Fibroblast of peridontal ligament (primary cell): Measurements from ENCODE around the gene MAP3K14.

Source experiments
- DNase-seq: peaks from one replicate; pipeline ENCODE4 v3.0.0-alpha.2; 2010; ENCODE audit errors: extremely low read depth

Gene MAP3K14

DNA sequence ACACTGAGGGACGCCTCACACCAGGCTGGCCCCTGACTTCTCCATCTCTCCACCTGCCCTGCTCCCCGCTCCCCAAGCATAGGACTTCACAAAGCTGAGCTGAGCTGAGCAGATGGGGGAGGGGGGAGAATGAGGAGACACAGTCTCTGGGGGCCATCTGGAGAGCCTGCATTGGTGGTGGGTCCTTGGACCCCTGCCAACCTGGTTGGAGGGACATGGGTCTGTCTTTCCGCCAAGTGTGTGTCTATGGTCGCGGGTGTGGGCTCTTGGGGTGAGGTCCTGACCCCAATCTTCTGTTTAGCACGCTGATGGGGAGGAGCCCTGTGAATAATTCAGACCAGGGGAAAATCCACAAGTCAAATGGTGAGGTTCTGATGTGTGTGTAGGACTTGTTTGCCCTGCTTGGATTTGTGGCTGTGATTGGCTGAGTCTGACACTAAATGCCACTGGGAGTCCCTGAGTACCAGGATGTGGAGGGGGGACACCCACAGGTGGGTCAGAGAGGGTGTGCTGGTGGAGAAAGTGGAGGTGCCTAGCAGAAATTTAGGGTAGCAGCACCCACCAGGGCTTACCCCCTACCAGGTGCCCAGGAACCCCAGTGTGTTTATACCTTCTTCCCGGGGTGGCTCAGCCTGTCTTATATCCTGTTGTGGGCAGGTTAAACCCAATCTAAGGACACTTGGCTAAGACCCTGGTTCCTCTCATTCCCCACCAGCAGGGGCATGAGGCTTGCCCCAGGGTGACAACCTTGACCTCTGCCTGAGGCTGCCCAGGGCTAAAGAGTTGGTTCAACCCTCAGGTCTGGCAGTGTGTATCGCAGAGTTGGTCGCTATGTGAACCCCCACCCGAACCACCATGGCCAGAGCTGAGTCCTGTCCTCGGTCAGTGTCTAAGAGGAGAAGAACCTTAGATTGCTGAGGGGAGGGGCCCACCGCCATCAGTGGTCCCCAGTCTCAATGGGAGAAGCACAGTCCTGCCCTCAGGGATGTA lies 93.0 kb downstream of the MAP3K14 start:
- DNase-seq: no peak

DNA sequence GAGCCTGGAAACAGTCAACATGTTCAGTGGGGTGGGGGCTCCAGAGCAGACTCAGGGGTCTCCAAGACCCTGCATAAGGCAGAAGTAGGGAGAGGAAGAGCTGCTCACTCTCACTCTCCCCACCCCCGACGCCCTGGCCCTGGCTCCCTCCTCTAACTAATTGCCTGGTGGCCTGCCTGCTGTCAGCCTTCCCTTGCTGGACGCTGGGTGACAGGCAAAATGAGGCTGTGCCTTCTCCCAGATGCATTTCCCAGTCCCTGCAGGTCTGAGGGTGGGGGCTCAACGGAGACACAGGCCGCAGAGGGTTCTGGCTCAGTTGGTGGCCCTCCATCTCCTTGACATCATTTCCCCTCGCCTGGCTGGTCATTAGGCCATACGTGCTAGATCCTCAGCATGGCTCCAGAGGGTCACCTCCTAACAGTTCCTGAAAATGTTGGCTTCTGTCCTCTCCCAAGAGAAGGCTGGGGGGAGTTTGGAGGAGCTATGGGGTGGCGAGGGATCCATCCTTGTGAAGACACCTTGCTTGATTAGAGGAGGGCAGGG lies 93.8 kb downstream of the MAP3K14 start:
- DNase-seq: no peak

DNA sequence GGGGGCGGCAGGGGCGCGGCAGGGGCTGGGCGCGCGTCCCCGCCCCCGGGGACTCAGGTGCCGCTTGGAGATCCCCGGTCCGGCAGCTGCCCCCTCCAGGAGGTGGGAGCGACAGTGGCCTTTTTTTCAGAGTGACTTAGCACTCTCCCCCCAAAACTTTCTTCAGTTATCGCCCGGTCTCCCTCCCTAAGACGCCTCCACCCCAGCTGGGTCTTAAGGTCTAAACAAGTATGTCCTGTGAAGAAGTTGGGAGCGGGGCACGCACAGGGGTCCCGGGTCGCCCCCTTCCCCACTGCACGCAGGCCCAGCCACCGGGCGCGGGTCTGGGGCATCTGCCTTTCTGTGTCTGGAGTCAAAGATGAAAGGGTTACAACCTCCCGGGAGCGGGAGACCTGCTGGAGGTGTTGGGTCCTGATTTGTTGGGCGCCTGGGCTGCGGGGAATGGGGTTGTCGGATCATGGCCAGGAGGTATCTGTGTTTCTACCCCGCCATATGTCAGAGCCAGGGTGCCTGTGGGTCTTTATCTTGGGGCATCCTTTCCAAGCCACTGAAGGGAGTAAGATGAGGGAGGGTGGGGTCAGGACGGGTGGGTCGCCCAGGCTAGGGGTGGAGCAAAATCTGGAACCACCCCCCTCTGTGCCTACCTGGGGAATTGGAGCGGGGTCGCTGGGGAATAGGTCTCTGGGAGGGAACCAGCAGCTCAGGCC lies 94.4 kb downstream of the MAP3K14 start:
- DNase-seq: no peak

DNA sequence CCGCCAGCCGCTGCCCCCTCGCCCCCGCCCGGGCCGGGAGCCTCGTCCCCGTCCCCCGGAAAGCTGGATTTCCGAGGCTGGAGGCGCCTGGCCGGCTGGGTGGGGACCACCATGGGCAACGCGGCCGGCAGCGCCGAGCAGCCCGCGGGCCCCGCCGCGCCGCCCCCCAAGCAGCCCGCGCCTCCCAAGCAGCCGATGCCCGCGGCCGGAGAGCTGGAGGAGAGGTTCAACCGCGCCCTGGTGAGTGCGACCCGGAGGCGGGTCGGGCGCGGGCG lies 94.9 kb downstream of the MAP3K14 start:
- no peak for DNase-seq

DNA sequence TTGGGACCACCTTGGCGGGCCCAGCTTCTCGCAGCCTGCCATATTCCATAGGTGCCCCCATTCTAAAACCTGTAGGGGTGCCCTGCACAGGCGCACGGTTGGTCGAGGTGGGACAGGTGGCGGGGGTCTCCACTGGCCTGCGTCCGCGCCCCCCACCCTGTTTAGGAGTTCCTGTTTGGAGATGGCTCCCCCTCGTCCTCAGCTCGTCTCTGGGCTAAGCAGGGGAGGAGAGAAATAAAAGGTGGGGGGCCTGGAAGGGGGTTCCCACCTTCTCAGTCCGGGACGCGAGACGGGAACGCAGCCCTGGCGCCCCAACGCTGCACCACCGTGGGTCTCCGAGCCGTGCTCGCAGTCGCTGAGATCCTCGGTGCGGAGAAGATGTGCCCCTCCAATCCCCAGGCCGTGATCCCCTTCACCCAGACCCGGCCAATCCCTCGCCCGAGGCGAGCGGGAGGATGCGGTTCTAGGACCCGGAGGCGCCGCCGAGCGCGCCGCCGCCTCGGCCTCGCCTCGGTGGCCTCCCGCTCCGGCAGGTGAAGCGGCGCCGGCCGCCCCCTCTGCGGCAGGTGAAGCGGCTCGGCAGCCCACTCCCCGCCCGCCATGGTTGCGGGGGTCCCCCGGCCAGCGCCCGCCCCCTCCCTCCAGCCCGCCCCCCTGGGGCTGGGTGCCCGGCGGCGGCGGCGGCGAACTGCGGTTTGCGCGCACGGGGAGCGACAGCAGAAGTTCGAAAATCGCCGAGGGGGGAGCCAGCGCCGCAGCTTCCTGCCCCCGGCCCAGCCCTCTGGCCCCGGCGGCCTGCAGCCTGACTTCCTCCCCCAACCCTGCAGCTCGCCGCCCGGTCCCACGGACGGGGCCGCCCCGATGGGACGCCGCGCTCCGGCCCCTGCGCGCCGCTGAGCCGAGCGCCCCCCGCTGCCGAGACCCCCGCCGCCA lies 95.5 kb downstream of the MAP3K14 start, which contains the start of gene FMNL1:
Gene FMNL1 (plus strand): TSS at position 805 of the 933 bp plus-strand sequence. CDS start 240 bp downstream, outside the sequence.
- no peak for DNase-seq

DNA sequence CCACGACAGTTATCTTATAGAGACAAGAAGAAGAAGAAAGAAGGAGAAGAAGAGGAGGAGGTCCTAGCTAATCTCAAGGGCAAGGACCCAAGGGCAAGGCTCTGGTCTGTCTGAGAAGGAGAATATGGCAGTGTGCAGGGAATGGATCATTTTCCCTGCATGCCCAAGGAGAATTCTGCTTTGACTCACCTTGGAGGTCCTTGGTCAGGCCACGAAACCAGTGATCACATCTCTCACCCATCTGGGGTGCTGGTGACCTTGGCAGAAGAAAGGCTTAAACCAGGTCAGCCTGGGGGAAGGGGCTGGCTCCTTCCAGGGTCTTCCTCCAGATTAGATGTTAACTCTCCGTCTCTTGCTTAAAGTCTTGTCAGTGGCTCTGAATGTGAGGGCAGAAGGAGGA lies 96.7 kb downstream of the MAP3K14 start:
- no peak for DNase-seq

DNA sequence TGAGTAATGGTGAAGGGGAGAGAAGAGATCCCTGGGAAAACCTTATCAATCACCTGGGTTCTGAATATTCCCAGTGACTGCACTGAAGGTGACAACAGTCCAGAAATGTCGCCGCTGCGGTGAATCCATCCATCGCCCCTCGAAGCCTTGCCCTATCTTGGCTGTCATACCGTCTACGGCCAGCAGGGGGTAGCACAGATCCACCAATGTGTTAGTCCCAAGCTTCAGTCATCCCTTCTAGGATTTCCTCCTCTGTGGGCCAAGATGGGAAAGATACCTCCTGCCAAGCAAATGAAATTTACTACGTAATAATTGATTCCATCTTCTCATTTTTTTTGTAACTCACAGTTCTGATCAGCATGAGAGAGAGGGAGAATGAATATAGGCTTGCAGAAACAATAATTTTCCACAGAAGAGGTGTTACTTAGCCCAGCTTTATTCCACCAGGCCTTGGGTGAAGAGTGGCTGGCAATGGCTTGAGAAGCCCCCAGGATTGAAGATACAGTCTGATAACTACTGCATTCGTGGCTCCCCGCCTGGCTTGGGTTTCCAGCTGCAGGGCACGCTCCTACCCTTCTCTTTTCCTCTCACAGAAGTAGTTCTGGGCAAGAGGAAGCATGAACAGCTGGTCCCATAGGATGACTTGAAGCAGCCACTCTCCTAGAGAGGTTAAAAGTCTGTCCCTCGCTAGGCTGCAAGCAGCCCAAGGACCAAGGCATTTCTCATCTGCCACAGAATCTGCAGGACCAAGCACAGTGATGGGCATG lies 97.7 kb downstream of the MAP3K14 start:
- peak; percentile 96 for DNase-seq
